Endothelial cell of umbilical vein (primary cell): ENCODE measurements around the gene XRCC4. TPM values are rescaled to one million over a fixed set of nuclear protein-coding genes. Genes with fewer than 3 reads are reported as not detected.

Source experiments
- BruUV-seq: library from RNA; stranded (reverse); fragments of 400-500 nt; replicated peaks from 2 replicates; lab custom pipeline; 2021; lab: Mats Ljungman, UMichigan
- CTCF ChIA-PET: fragments of 300-600, 350-600 bp; sonication (Branson Sonifier 250); formaldehyde crosslinking; loops from one replicate; lab custom pipeline; 2021; ENCODE audit warnings: antibody characterized with exemption, inconsistent platforms; lab: Charles Lee
- POLR2A ChIA-PET: fragments of 300-600, 350-600 bp; sonication (Branson Sonifier 250); formaldehyde crosslinking; loops from one replicate; lab custom pipeline; 2021; ENCODE audit warnings: antibody characterized with exemption, inconsistent platforms; lab: Charles Lee
- DNase-seq: peaks from one replicate; pipeline ENCODE4 v3.0.0-alpha.2; 2011; ENCODE audit warnings: low read depth, low spot score
- FAIRE-seq: peaks from 2 replicates; lab custom pipeline; 2011; peaks lifted over from hg19 to GRCh38; lab: Jason Lieb, UNC
- H2AFZ ChIP-seq: 2 replicates; pipeline ENCODE4 v1.6.0; 2012; ENCODE audit warnings: low read depth, low read length, control low read depth, inconsistent platforms
- H3K27ac ChIP-seq: 2 replicates; pipeline ENCODE4 v1.5.1; 2011; ENCODE audit warnings: low read depth, mild to moderate bottlenecking, control low read depth, low read length, moderate library complexity; ENCODE audit not compliant: insufficient read depth
- H3K27me3 ChIP-seq, 2 experiments: 2 replicates each; pipeline versions ENCODE4 v1.6.0 to v1.6.1; 2011; ENCODE audit warnings: low read length in 2 of 2, mixed read lengths in 1 of 2; ENCODE audit not compliant: control insufficient read depth in 2 of 2, insufficient read depth in 2 of 2
- H3K36me3 ChIP-seq, 2 experiments: 2 replicates in 1 of 2; 3 replicates in 1 of 2; pipeline ENCODE4 v1.5.1; 2011; ENCODE audit warnings: low read length in 2 of 2, mild to moderate bottlenecking in 1 of 2, moderate library complexity in 1 of 2; ENCODE audit not compliant: control insufficient read depth in 2 of 2, insufficient read depth in 2 of 2; ENCODE audit errors: extremely low read depth in 1 of 2
- H3K4me1 ChIP-seq: 3 replicates; pipeline ENCODE4 v1.5.1; 2011; ENCODE audit warnings: mild to moderate bottlenecking, low read length; ENCODE audit not compliant: control insufficient read depth, insufficient read depth; ENCODE audit errors: extremely low read depth
- H3K4me2 ChIP-seq: 2 replicates; pipeline ENCODE4 v1.6.1; 2011; ENCODE audit warnings: low read length, control low read depth, mixed read lengths; ENCODE audit not compliant: insufficient read depth
- H3K4me3 ChIP-seq, 3 experiments: fragments of 200-600 bp in 1 of 3; sonication (generic), shearing (Covaris generic) in 1 of 3; replicated peaks in 1 of 3; 2 replicates each; pipeline ENCODE4 v1.5.1; 2011 to 2016; ENCODE audit warnings: control low read depth in 3 of 3, low read length in 3 of 3, mild to moderate bottlenecking in 2 of 3, inconsistent platforms in 1 of 3, low read depth in 1 of 3, moderate library complexity in 1 of 3; ENCODE audit not compliant: insufficient read depth in 1 of 3
- H3K79me2 ChIP-seq: 2 replicates; pipeline ENCODE4 v1.6.0; 2012; ENCODE audit warnings: low read length, inconsistent platforms; ENCODE audit not compliant: control insufficient read depth, insufficient read depth
- H3K9ac ChIP-seq: replicated peaks from 2 replicates; pipeline ENCODE3; 2011; ENCODE audit warnings: low read length, control low read depth; ENCODE audit not compliant: insufficient read depth; ENCODE audit errors: extremely low read depth
- H3K9me1 ChIP-seq: replicated peaks from 3 replicates; pipeline ENCODE4 v1.6.0; 2011; ENCODE audit warnings: mild to moderate bottlenecking, low read length; ENCODE audit not compliant: control insufficient read depth, insufficient read depth; ENCODE audit errors: extremely low read depth
- H3K9me3 ChIP-seq: replicated peaks from 2 replicates; pipeline ENCODE4 v1.5.1; 2012; ENCODE audit warnings: low read length, inconsistent platforms; ENCODE audit not compliant: control insufficient read depth, insufficient read depth
- H4K20me1 ChIP-seq: replicated peaks from 2 replicates; pipeline ENCODE3; 2011; ENCODE audit warnings: mild to moderate bottlenecking, low read length; ENCODE audit not compliant: control insufficient read depth, insufficient read depth; ENCODE audit errors: extremely low read depth
- EZH2 ChIP-seq: IDR thresholded peaks from 2 replicates; pipeline ENCODE4 v1.6.1; 2012; ENCODE audit warnings: borderline replicate concordance, low read depth, mild to moderate bottlenecking, moderate library complexity, low read length, inconsistent platforms; ENCODE audit not compliant: severe bottlenecking
- FOS ChIP-seq: IDR thresholded peaks from 2 replicates; pipeline ENCODE4 v1.6.1; 2011; ENCODE audit warnings: mild to moderate bottlenecking, low read length, moderate library complexity, borderline replicate concordance; ENCODE audit not compliant: insufficient read depth
- GATA2 ChIP-seq: IDR thresholded peaks from 2 replicates; pipeline ENCODE4 v1.7.0; 2011; ENCODE audit warnings: low read depth, mild to moderate bottlenecking, moderate library complexity, mixed read lengths, low read length; ENCODE audit not compliant: insufficient read length, insufficient read depth
- JUN ChIP-seq: IDR thresholded peaks from 2 replicates; pipeline ENCODE4 v1.6.1; 2011; ENCODE audit warnings: borderline replicate concordance, low read depth; ENCODE audit not compliant: insufficient read length, insufficient read depth
- MYC ChIP-seq: IDR thresholded peaks from one replicate; pipeline ENCODE4 v1.6.1; 2011; ENCODE audit warnings: mild to moderate bottlenecking, low read depth, low read length
- POLR2A ChIP-seq: IDR thresholded peaks from 2 replicates; pipeline ENCODE4 v1.6.1; 2012; ENCODE audit warnings: low read depth, mild to moderate bottlenecking, control low read depth, low read length
- POLR2AphosphoS5 ChIP-seq: IDR thresholded peaks from 2 replicates; pipeline ENCODE4 v1.6.1; 2012; ENCODE audit warnings: low read depth, mild to moderate bottlenecking, control low read depth, low read length, moderate library complexity; ENCODE audit not compliant: insufficient read depth
- dilution Hi-C: fragments of 300-500 bp; cut with MboI; formaldehyde crosslinking; loops from one replicate; pipeline ENCODE4 v1.15.0; 2019; ENCODE audit warnings: low sequenced_read_pairs; ENCODE audit not compliant: extremely low pct_ligation_motif_present
- intact Hi-C: fragments of 100-400 bp; cut with micrococcal nuclease; formaldehyde crosslinking; loops from one replicate; pipeline ENCODE4 v1.10.0; 2022
- polyA plus RNA-seq, 4 experiments: library from polyadenylated mRNA; depleted of rRNA in 3 of 4; stranded (reverse) in 3 of 4; unstranded in 1 of 4; fragments of >200 nt; gene quantifications; 2 replicates each; pipeline versions ENCODE4 v1.2.1 to v1.2.3, GENCODE V29; 2011 to 2012; ENCODE audit warnings: missing spikeins in 1 of 4
- total RNA-seq: library from RNA; stranded (reverse); gene quantifications from 2 replicates; pipeline ENCODE4 v1.2.3, GENCODE V29; 2021
- TF ChIP-seq, protein P1 (sequence below), 2 donors: IDR thresholded peaks; 1 replicate in 1 of 2; 2 replicates in 1 of 2; pipeline ENCODE4 v1.5.1; 2011; ENCODE audit warnings: low read length in 2 of 2, mild to moderate bottlenecking in 2 of 2, moderate library complexity in 2 of 2, control low read depth in 1 of 2, inconsistent platforms in 1 of 2, low read depth in 1 of 2; ENCODE audit not compliant: insufficient read depth in 1 of 2; ENCODE audit errors: extremely low read depth in 1 of 2
- TF ChIP-seq, protein P2 (sequence below): IDR thresholded peaks from 2 replicates; pipeline ENCODE4 v1.6.1; 2011; ENCODE audit not compliant: insufficient read depth, insufficient read length

Gene XRCC4
- total and polyA plus RNA-seq, 2 donors (not counting 3 experiments of a cell fraction or from before 2014, with no cell fraction given) = 1.3 to 7.7 TPM

DNA sequence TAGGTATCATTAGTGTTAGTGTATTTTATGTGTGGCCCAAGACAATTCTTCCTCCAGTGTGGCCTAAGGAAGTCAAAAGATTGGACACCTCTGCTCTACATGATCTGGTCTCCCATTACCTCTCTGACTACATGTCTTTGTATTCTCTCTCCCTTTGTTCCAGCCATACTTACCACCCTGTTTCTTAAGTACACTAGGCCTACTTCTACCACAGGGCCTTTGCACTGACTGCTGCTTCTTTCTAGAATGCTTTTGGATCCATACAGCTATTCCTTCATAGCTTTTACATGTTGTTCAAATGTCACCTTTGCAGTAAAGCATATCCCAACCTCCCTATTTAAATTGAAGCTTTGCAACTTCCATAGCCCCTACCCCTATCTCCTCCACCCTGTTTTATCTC, 5.4 kb downstream of the XRCC4 start:
- CTCF ChIA-PET = no interaction called here
- no TSS peak for BruUV-seq
- POLR2A ChIA-PET = no interaction called here

More for the DNA sequence above, 5.4 kb downstream of the XRCC4 start:
- TF ChIP-seq POLR2A (no peak), EZH2 (no peak), FOS (no peak), POLR2AphosphoS5 (no peak), JUN (no peak), GATA2 (no peak), MYC (no peak)
- TF ChIP-seq, protein P1, sequence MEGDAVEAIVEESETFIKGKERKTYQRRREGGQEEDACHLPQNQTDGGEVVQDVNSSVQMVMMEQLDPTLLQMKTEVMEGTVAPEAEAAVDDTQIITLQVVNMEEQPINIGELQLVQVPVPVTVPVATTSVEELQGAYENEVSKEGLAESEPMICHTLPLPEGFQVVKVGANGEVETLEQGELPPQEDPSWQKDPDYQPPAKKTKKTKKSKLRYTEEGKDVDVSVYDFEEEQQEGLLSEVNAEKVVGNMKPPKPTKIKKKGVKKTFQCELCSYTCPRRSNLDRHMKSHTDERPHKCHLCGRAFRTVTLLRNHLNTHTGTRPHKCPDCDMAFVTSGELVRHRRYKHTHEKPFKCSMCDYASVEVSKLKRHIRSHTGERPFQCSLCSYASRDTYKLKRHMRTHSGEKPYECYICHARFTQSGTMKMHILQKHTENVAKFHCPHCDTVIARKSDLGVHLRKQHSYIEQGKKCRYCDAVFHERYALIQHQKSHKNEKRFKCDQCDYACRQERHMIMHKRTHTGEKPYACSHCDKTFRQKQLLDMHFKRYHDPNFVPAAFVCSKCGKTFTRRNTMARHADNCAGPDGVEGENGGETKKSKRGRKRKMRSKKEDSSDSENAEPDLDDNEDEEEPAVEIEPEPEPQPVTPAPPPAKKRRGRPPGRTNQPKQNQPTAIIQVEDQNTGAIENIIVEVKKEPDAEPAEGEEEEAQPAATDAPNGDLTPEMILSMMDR (IDR thresholded peaks at IDR 0.05; ENCODE audit: extremely low read depth in 1 of 2, insufficient read depth in 1 of 2, low read depth in 1 of 2, low read length in 2 of 2) = no peak
- TF ChIP-seq, protein P2, sequence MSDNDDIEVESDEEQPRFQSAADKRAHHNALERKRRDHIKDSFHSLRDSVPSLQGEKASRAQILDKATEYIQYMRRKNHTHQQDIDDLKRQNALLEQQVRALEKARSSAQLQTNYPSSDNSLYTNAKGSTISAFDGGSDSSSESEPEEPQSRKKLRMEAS = no peak
- H3K4me2 ChIP-seq = no peak overlapping the region
- intact Hi-C loops (no loop called here), dilution Hi-C loops (no loop called here)
- H3K9me3 ChIP-seq = no peaks in the 10 kb centered on the region
- no peaks in the 10 kb centered on the region for H3K9me1 ChIP-seq
- no peaks in the 10 kb centered on the region for H4K20me1 ChIP-seq
- no peak for FAIRE-seq
- no peaks in the 10 kb centered on the region for H3K79me2 ChIP-seq
- H3K27ac ChIP-seq = no peak overlapping the region
- no peaks in the 10 kb centered on the region for H3K27me3 ChIP-seq
- H2AFZ ChIP-seq = no peak overlapping the region
- DNase-seq = no peak
- H3K4me1 ChIP-seq = peaks cover 8% of the 10 kb centered on the region
- no peaks in the 10 kb centered on the region for H3K36me3 ChIP-seq
- no peak overlapping the region for H3K9ac ChIP-seq
- H3K4me3 ChIP-seq = no peak overlapping the region
